ENCODE results near the gene GNB1. TPM values are rescaled to one million over a fixed set of nuclear protein-coding genes. Genes with fewer than 3 reads are reported as not detected.
A peak's percentile ranks its signal among the peaks of the same experiment; 100 is the strongest.

GNB1 gene
- total RNA-seq, 1 donor from 2014 or later: 257 TPM

DNA sequence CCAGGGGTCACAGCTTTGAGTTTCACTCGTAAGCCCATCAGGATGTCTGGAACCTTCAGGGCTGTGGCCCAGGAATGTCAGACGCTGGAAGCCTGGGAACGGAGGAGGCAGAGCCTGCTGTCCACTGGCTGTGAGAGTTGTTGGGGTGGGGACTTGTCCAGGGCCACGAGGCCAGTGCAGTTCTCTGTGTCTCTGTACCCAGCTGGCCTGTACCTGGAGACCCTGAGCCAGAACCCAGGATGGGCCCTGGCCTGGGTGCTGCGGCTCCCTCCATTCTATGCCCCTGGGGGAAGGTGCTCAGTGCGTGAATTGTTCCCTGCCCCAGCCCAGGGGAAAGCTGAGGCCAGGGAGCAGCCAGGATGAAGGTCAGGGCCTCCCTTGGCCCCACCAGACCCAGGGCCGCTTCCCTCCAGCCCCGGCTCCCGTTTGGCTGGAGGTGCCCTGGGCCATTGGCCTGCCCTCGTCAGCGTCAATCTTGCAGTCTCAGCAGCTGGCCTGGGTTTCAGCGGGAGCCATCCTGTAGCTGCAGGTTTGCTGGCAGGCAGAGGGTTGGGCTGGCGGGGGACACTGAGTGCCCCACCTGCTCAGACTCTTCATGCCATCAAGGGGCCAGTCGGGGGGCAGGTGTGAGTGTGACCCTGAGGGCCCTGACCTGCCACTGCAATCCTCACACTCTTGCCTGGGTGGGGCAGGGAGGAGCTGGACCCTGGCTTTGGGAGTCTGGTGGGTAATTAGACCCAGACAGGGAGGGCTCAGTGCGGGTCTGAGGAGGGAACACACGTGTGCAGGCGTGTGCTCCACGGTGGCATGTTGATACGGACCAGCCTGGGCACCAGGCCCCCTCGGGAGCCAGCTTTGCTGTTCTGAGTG lies 23.4 kb upstream of the GNB1 start:
- TF ChIP-seq CTCF (IDR thresholded peaks at IDR 0.05; ENCODE audit: insufficient read depth, low read length, poor library complexity, severe bottlenecking): no peak
- DNase-seq (ENCODE audit: low read depth): no peak
- no peaks in the 10 kb centered on the region for H3K36me3 ChIP-seq (ENCODE audit: control insufficient read depth, insufficient read depth, low read length)
- H3K4me3 ChIP-seq (ENCODE audit: low read depth, low read length): no peak overlapping the region
- H3K27me3 ChIP-seq (ENCODE audit: control insufficient read depth, insufficient read depth, low read length): peaks cover 10% of the 10 kb centered on the region

GRCh38 chr1:1911350-1912041 lies 20.6 kb upstream of the GNB1 start:
- Histone ChIP-seq H3K4me3 (ENCODE audit: low read depth, low read length) (no peak overlapping the region), H3K36me3 (ENCODE audit: control insufficient read depth, insufficient read depth, low read length) (no peaks in the 10 kb centered on the region), H3K27me3 (ENCODE audit: control insufficient read depth, insufficient read depth, low read length) (peaks cover 6% of the 10 kb centered on the region)
- no peak for DNase-seq (ENCODE audit: low read depth)
- TF ChIP-seq CTCF (IDR thresholded peaks at IDR 0.05; ENCODE audit: insufficient read depth, low read length, poor library complexity, severe bottlenecking): no peak

GRCh38 chr1:1910651-1911331 lies 19.9 kb upstream of the GNB1 start:
- no peak for TF ChIP-seq CTCF (IDR thresholded peaks at IDR 0.05; ENCODE audit: insufficient read depth, low read length, poor library complexity, severe bottlenecking)
- peaks cover 3% of the 10 kb centered on the region for H3K27me3 ChIP-seq (ENCODE audit: control insufficient read depth, insufficient read depth, low read length)

GRCh38 chr1:1910033-1910465 lies 19.2 kb upstream of the GNB1 start:
- DNase-seq (ENCODE audit: low read depth): no peak
- Histone ChIP-seq H3K36me3 (ENCODE audit: control insufficient read depth, insufficient read depth, low read length) (no peaks in the 10 kb centered on the region), H3K4me3 (ENCODE audit: low read depth, low read length) (no peak overlapping the region), H3K27me3 (ENCODE audit: control insufficient read depth, insufficient read depth, low read length) (peaks cover 2% of the 10 kb centered on the region)
- TF ChIP-seq CTCF (IDR thresholded peaks at IDR 0.05; ENCODE audit: insufficient read depth, low read length, poor library complexity, severe bottlenecking): no peak

More at GRCh38 chr1:1910651-1911331, 19.9 kb upstream of the GNB1 start:
- Histone ChIP-seq H3K4me3 (ENCODE audit: low read depth, low read length) (no peak overlapping the region), H3K36me3 (ENCODE audit: control insufficient read depth, insufficient read depth, low read length) (no peaks in the 10 kb centered on the region)
- no peak for DNase-seq (ENCODE audit: low read depth)

DNA sequence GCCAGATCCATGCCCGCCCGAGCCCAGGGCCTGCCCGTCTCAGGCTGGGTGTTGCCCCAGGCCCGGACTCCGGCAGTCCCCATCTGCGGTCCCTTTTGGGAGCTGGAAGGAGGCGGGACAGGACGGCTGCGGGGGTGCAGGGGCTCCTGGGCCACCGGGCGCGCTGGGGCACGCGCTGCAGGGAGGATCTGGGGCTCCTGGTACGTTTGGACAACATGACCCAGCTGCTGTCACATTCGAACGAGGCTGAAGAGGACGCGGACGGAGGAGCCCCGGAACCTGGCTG lies 17.6 kb upstream of the GNB1 start:
- no peaks in the 10 kb centered on the region for H3K36me3 ChIP-seq (ENCODE audit: control insufficient read depth, insufficient read depth, low read length)
- H3K27me3 ChIP-seq (ENCODE audit: control insufficient read depth, insufficient read depth, low read length): no peaks in the 10 kb centered on the region
- DNase-seq (ENCODE audit: low read depth): no peak
- H3K4me3 ChIP-seq (ENCODE audit: low read depth, low read length): peak overlapping the region; percentile 76
- no peak for TF ChIP-seq CTCF (IDR thresholded peaks at IDR 0.05; ENCODE audit: insufficient read depth, low read length, poor library complexity, severe bottlenecking)

All from kidney epithelial cell (primary cell).